ENCODE data around the gene MRTO4. TPM values are rescaled to one million over a fixed set of nuclear protein-coding genes. Genes with fewer than 3 reads are reported as not detected.
"Not testable (repeated sequence)": the region's sequence is repeated elsewhere in the genome, so short reads cannot be mapped to it uniquely, and the experiment has no call there.

MRTO4 gene
- total RNA-seq, 1 donor from 2014 or later, result 16.4 TPM

- Histone ChIP-seq H3K27me3 (ENCODE audit: low read depth) (no peaks in the 10 kb centered on the region), H3K36me3 (no peaks in the 10 kb centered on the region), H3K9me3 (no peaks in the 10 kb centered on the region), H3K4me3 (no peak overlapping the region), H3K4me1 (peaks cover 6% of the 10 kb centered on the region), H3K27ac (no peak overlapping the region)
- no peak for TF ChIP-seq CTCF (IDR thresholded peaks at IDR 0.05)
- DNase-seq, result no peak
- ATAC-seq, result no peak
- intact Hi-C loops (cut with DNase I), result no loop called here
Observed at GRCh38 chr1:19287436-19288185, 36.0 kb downstream of the MRTO4 start.

- H3K9me3 ChIP-seq; H3K36me3 ChIP-seq; intact Hi-C loops (cut with DNase I); H3K4me1 ChIP-seq; H3K27ac ChIP-seq; H3K27me3 ChIP-seq (ENCODE audit: low read depth): not testable (repeated sequence)
- peak within 1 kb of the TSS; percentile 60 for H3K4me3 ChIP-seq
- ATAC-seq, result peak; percentile 93 to 97
- peak; percentile 80 for DNase-seq
Observed at GRCh38 chr1:19288324-19289241, 37.0 kb downstream of the MRTO4 start, which contains the start of gene AKR7A3. Gene AKR7A3 (minus strand): TSS chr1:19288770. CDS start chr1:19288709, 61 bp downstream.

GRCh38 chr1:19289244-19289643, 37.6 kb downstream of the MRTO4 start:
- intact Hi-C loops (cut with DNase I), result no loop called here
- Histone ChIP-seq H3K9me3 (peaks cover 2% of the 10 kb centered on the region), H3K4me3 (peak overlapping the region; percentile 60), H3K4me1 (peaks cover 6% of the 10 kb centered on the region), H3K27ac (no peak overlapping the region), H3K36me3 (no peaks in the 10 kb centered on the region), H3K27me3 (ENCODE audit: low read depth) (no peaks in the 10 kb centered on the region)
- ATAC-seq, result no peak
- DNase-seq, result no peak
- no peak for TF ChIP-seq CTCF (IDR thresholded peaks at IDR 0.05)

GRCh38 chr1:19294638-19295037, 43.0 kb downstream of the MRTO4 start:
- Histone ChIP-seq H3K4me1 (no peaks in the 10 kb centered on the region), H3K27me3 (ENCODE audit: low read depth) (no peaks in the 10 kb centered on the region), H3K27ac (no peak overlapping the region), H3K36me3 (no peaks in the 10 kb centered on the region), H3K9me3 (peaks cover 13% of the 10 kb centered on the region), H3K4me3 (no peak overlapping the region)
- intact Hi-C loops (cut with DNase I), result no loop called here
- DNase-seq (no peak), ATAC-seq (no peak)
- no peak for TF ChIP-seq CTCF (IDR thresholded peaks at IDR 0.05)

GRCh38 chr1:19300211-19300610, 48.6 kb downstream of the MRTO4 start:
- no peak overlapping the region for H3K27ac ChIP-seq
- peaks cover 33% of the 10 kb centered on the region for H3K36me3 ChIP-seq
- no peaks in the 10 kb centered on the region for H3K27me3 ChIP-seq (ENCODE audit: low read depth)
- ATAC-seq, result no peak
- no peak for TF ChIP-seq CTCF (IDR thresholded peaks at IDR 0.05)
- DNase-seq, result no peak
- peaks cover 1% of the 10 kb centered on the region for H3K9me3 ChIP-seq
- H3K4me3 ChIP-seq, result no peak overlapping the region
- no peaks in the 10 kb centered on the region for H3K4me1 ChIP-seq
- intact Hi-C loops (cut with DNase I), result no loop called here

- H3K36me3 ChIP-seq, result peaks cover 69% of the 10 kb centered on the region
- H3K9me3 ChIP-seq; H3K4me1 ChIP-seq; ATAC-seq; DNase-seq; H3K4me3 ChIP-seq; H3K27me3 ChIP-seq (ENCODE audit: low read depth); H3K27ac ChIP-seq; intact Hi-C loops (cut with DNase I): not testable (repeated sequence)
Observed at GRCh38 chr1:19304081-19304480, 52.5 kb downstream of the MRTO4 start.
